Stomach (tissue), 9 donors: ENCODE results near the gene TM9SF2. TPM values are rescaled to one million over a fixed set of nuclear protein-coding genes. Genes with fewer than 3 reads are reported as not detected.

Source experiments
- DNase-seq, 2 donors: peaks; one replicate each; pipeline versions ENCODE4 v3.0.0 to v3.0.0-alpha.2; 2013 to 2019
- H3K27ac ChIP-seq, 5 donors: fragments of 200-600 bp in 4 of 5; sonication (generic) in 4 of 5; one replicate each; pipeline ENCODE4 v1.5.1; 2013 to 2019; ENCODE audit warnings: mild to moderate bottlenecking in 1 of 5, moderate library complexity in 1 of 5
- H3K27me3 ChIP-seq, 3 donors: fragments of 200-600 bp; sonication (generic); one replicate each; pipeline ENCODE4 v1.5.1; 2017 to 2019; ENCODE audit warnings: mixed run types in 1 of 3
- H3K36me3 ChIP-seq, 4 donors: fragments of 200-600 bp; sonication (generic); 1 replicate in 3 of 4; 2 replicates in 1 of 4; pipeline ENCODE4 v1.5.1; 2016 to 2019
- H3K4me1 ChIP-seq, 4 donors: fragments of 200-600 bp; sonication (generic); one replicate each; pipeline ENCODE4 v1.5.1; 2016 to 2019
- H3K4me3 ChIP-seq, 4 donors: fragments of 200-600 bp; sonication (generic) in 3 of 4; one replicate each; pipeline ENCODE4 v1.5.1; 2016 to 2019; ENCODE audit warnings: mild to moderate bottlenecking in 1 of 4
- H3K9me3 ChIP-seq, 4 donors: fragments of 200-600 bp; sonication (generic); one replicate each; pipeline ENCODE4 v1.5.1; 2016 to 2019
- EP300 ChIP-seq: sonication (generic); formaldehyde crosslinking; IDR thresholded peaks from one replicate; pipeline ENCODE4 v1.6.1; 2017; ENCODE audit warnings: antibody characterized with exemption
- POLR2A ChIP-seq, 4 donors: fragments of 450-650 bp; IDR thresholded peaks; one replicate each; pipeline ENCODE4 v1.6.1; 2016; ENCODE audit warnings: antibody characterized with exemption in 4 of 4, control low read depth in 2 of 4, mild to moderate bottlenecking in 1 of 4, moderate library complexity in 1 of 4
- POLR2AphosphoS5 ChIP-seq, 3 donors: sonication (generic); formaldehyde crosslinking; IDR thresholded peaks; one replicate each; pipeline ENCODE4 v1.6.1; 2016; ENCODE audit warnings: antibody characterized with exemption in 3 of 3
- WGBS, 5 donors: extraction: QIAGEN DNeasy Blood & Tissue Kit in 3 of 5; methylation state at CpG; one replicate each; pipeline versions ENCODE4 v1.1.5 to v1.1.7; 2013 to 2018; 5-methylcytosine and 5-hydroxymethylcytosine counted together
- intact Hi-C: fragments of 100-400 bp; cut with DNase I; formaldehyde crosslinking; loops from one replicate; pipeline ENCODE4 v1.15.1; 2023; ENCODE audit warnings: low total_unique reads
- polyA plus RNA-seq, 3 donors: library from polyadenylated mRNA; stranded (reverse); fragments of 200-250 nt; gene quantifications; one replicate each; pipeline ENCODE4 v1.2.3, GENCODE V29; 2013
- total RNA-seq, 5 donors: library from RNA; depleted of rRNA; stranded (reverse); fragments of >200 nt; gene quantifications; one replicate each; pipeline versions ENCODE4 v1.1.0 to v1.2.3, GENCODE V29; 2014 to 2016
- TF ChIP-seq, protein P1 (sequence below), 7 experiments: fragments of 450-650 bp in 4 of 7; fragments of 200-600 bp in 3 of 7; sonication (generic) in 3 of 7; IDR thresholded peaks; one replicate each; pipeline ENCODE4 v1.5.1; 2016 to 2019; ENCODE audit warnings: antibody characterized with exemption in 7 of 7, control low read depth in 2 of 7, mild to moderate bottlenecking in 1 of 7
- donor health status: healthy with polysubstance abuse.
- donor health status: Bipolar disorder and iron deficiency.
- donor health status: healthy.

TM9SF2 gene
- total and polyA plus RNA-seq, 8 donors: 18.1 to 268 (median 36.0) TPM

DNA sequence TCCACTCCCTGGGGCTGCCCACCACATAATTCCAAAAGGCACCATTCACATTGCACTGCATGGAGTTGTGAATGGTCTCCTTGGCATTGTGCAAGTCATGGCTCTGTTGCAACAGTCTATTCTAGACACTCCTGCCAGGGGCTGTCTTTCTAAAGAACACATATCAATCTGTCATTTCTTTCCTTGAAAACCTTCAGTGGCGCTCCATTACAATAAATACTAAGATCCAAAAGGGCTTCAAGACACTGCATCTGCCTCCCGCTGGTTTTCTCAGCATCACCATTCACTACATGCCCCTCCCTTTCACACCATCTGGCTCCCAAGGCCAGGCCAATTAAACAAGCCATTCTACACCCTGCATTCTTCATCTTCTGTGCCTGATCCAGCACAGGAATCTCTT lies 32.2 kb upstream of the TM9SF2 start:
- Histone ChIP-seq H3K4me1 (peaks cover 0 to 16% (median 3%) of the 10 kb centered on the region in 4 donors), H3K27me3 (no peaks in the 10 kb centered on the region), H3K27ac (no peak overlapping the region), H3K4me3 (no peak overlapping the region), H3K9me3 (no peaks in the 10 kb centered on the region), H3K36me3 (no peaks in the 10 kb centered on the region)
- intact Hi-C loops: no loop called here
- TF ChIP-seq EP300 (no peak), POLR2A (IDR thresholded peaks at IDR 0.05) (no peak), POLR2AphosphoS5 (IDR thresholded peaks at IDR 0.05) (no peak)
- TF ChIP-seq, protein P1, sequence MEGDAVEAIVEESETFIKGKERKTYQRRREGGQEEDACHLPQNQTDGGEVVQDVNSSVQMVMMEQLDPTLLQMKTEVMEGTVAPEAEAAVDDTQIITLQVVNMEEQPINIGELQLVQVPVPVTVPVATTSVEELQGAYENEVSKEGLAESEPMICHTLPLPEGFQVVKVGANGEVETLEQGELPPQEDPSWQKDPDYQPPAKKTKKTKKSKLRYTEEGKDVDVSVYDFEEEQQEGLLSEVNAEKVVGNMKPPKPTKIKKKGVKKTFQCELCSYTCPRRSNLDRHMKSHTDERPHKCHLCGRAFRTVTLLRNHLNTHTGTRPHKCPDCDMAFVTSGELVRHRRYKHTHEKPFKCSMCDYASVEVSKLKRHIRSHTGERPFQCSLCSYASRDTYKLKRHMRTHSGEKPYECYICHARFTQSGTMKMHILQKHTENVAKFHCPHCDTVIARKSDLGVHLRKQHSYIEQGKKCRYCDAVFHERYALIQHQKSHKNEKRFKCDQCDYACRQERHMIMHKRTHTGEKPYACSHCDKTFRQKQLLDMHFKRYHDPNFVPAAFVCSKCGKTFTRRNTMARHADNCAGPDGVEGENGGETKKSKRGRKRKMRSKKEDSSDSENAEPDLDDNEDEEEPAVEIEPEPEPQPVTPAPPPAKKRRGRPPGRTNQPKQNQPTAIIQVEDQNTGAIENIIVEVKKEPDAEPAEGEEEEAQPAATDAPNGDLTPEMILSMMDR (IDR thresholded peaks at IDR 0.05): no peak
- 84 to 96% (median 90%) methylated on average over 2 of the region's 2 CpGs for WGBS, 5 donors
- DNase-seq: no peak

DNA sequence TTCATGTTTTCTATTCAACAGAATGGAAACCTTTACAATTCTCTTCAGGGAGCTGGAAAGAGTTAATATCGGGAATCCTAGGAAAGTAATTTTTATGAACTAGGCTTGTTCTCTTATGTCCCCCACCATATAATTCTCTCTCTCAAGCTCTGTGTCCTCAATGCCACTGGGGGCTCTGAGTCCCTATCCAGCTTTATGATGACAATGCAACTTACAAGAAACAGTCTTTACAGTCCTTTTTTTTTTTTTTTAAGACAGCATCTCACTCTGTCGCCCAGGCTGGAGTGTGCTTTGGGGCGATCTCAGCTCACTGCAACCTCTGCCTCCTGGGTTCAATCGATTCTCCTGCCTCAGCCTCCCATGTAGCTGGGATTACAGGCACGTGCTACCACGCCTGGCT lies 31.2 kb upstream of the TM9SF2 start:
- Histone ChIP-seq H3K9me3 (no peaks in the 10 kb centered on the region), H3K36me3 (no peaks in the 10 kb centered on the region), H3K4me3 (no peak overlapping the region), H3K27me3 (no peaks in the 10 kb centered on the region), H3K4me1 (peaks cover 0 to 10% (median 3%) of the 10 kb centered on the region in 4 donors), H3K27ac (no peak overlapping the region)
- TF ChIP-seq, protein P1 (IDR thresholded peaks at IDR 0.05): no peak
- TF ChIP-seq EP300: no peak
- no peak for TF ChIP-seq POLR2AphosphoS5 (IDR thresholded peaks at IDR 0.05)
- no peak for TF ChIP-seq POLR2A (IDR thresholded peaks at IDR 0.05)
- no peak for DNase-seq
- WGBS, 5 donors: 68 to 89% (median 85%) methylated on average over 6 of the region's 6 CpGs
- intact Hi-C loops: no loop called here

DNA sequence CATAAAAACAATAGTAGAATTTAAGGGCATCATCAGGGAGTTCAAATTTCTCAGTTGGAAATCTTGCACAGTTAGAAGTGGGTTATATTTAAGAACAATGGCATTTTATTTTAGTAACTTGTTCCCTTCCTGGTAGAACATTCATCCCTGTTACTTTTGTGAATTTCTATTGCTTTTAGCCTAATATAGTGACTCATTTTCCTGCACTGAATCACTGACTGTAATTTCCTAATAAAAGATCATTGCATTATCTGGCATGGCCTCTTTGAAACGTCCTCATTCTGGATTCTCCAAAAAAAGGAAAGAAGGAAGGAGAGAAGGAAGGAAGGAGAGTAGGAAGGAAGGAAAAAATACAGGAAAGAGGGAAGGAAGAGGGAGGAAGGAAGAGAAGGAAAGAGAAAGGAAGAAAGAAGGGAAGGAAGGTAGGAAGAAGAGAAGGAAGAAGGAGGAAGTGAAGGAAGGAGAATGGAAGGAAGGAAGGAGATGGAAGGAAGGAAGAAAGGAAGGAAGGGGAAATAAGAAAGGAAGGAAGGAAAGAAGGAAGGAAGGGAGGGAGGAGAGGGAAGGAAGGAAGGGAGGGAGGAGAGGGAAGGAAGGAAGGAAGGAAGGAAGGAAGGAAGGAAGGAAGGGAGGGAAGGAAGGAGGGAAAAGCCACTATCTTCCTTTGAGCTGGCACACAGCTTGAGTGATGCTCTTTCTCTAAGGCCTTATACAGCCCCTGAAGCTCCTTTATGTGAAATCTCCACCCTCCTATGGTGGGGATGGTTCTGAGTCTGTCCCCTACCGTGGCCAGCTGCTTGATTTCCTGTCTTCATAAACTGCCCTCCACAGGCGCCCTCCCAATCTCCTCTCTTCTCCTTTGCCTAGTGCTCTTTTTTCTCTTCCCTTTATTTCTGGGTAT lies 29.8 kb upstream of the TM9SF2 start:
- TF ChIP-seq POLR2AphosphoS5 (IDR thresholded peaks at IDR 0.05) (no peak), POLR2A (IDR thresholded peaks at IDR 0.05) (no peak), EP300 (no peak)
- TF ChIP-seq, protein P1 (IDR thresholded peaks at IDR 0.05): no peak
- intact Hi-C loops: no loop called here
- Histone ChIP-seq H3K27me3 (no peaks in the 10 kb centered on the region), H3K4me1 (peaks cover 0 to 10% (median 3%) of the 10 kb centered on the region in 4 donors), H3K9me3 (no peaks in the 10 kb centered on the region), H3K4me3 (no peak overlapping the region), H3K27ac (no peak overlapping the region), H3K36me3 (no peaks in the 10 kb centered on the region)
- WGBS, 5 donors: 59 to 71% (median 65%) methylated on average over 3 of the region's 3 CpGs
- DNase-seq: no peak

DNA sequence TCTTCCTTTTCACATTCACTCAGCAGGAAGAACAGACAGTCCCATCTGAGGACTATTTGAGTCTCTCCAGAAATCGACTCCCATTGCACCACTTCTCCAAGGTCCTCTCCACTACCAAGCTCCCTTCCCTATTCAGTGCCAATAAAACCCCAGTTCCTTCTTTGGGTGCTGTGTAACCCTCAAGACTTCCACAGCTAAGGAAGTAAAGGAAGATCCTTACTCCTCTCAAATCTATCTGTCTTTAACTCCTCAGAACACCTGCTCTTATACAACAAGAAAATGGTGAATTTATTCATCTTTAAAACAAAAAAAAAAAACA lies 29.2 kb upstream of the TM9SF2 start:
- Histone ChIP-seq H3K36me3 (no peaks in the 10 kb centered on the region), H3K27me3 (no peaks in the 10 kb centered on the region), H3K27ac (no peak overlapping the region), H3K9me3 (no peaks in the 10 kb centered on the region), H3K4me1 (peaks cover 0 to 10% (median 1%) of the 10 kb centered on the region in 4 donors), H3K4me3 (no peak overlapping the region)
- no peak for TF ChIP-seq EP300
- TF ChIP-seq, protein P1 (IDR thresholded peaks at IDR 0.05): no peak
- no peak for TF ChIP-seq POLR2A (IDR thresholded peaks at IDR 0.05)
- TF ChIP-seq POLR2AphosphoS5 (IDR thresholded peaks at IDR 0.05): no peak
- intact Hi-C loops: no loop called here
- no peak for DNase-seq
- 64 to 88% (median 86%) methylated on average over 1 of the region's 1 CpG for WGBS, 5 donors
